Left renal pelvis (tissue), 4 donors: ENCODE results near the gene IL17B. TPM values are rescaled to one million over a fixed set of nuclear protein-coding genes. Genes with fewer than 3 reads are reported as not detected.

ENCODE experiments used
- DNase-seq, 4 donors: peaks; one replicate each; pipeline ENCODE4 v3.0.0-alpha.2; 2013; ENCODE audit warnings: low read depth in 4 of 4, low spot score in 3 of 4
- polyA plus RNA-seq, 4 donors: library from polyadenylated mRNA; unstranded; fragments of 120-200 nt; gene quantifications; one replicate each; pipeline ENCODE4 v1.2.1, GENCODE V29; 2013; ENCODE audit not compliant: insufficient read length in 4 of 4

Gene IL17B
- polyA plus RNA-seq, 4 donors = 0.52 to 1.7 (median 1.4) TPM

DNA sequence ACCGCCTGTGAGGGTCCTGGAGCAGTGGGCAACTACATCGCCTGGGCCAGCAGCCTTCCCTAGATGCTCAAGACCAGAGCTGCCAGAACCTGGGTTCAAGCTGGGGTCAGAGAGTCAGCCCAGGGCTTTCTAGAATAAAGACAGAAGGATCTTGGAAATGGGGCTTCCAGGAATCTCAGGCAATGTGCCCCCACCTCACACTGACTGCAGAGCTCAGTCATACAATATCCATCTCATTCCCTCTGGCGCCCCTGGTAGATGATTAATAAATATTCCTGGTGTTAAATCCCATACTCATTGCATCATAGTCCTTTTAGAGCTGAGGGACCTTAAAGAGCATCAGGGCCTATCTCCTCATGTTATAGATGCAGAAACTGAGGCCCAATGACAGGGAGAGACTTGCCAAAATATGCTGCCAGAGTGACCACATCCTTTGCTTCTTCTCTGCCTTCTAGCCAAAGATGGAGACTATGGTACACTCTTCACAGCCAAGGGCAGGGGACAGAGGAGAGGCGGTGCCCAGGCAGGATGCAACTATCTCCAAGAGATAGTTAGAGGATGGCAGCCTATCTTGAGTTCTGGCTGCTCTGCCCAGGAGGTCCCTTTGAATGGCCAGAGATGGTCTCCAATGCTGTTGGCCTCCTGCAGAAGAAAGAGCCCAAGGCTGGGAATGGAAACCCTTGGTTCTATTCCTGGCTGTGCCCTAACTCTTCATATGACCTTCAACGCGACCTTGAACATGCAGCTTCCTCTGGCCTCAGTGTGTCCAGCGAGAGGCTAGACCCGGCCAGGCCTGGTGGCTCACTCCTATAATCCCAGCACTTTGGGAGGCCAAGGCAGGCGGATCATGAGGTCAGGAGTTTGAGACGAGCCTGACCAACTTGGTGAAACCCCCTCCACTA lies 36.2 kb upstream of the IL17B start:
- no peak for DNase-seq

DNA sequence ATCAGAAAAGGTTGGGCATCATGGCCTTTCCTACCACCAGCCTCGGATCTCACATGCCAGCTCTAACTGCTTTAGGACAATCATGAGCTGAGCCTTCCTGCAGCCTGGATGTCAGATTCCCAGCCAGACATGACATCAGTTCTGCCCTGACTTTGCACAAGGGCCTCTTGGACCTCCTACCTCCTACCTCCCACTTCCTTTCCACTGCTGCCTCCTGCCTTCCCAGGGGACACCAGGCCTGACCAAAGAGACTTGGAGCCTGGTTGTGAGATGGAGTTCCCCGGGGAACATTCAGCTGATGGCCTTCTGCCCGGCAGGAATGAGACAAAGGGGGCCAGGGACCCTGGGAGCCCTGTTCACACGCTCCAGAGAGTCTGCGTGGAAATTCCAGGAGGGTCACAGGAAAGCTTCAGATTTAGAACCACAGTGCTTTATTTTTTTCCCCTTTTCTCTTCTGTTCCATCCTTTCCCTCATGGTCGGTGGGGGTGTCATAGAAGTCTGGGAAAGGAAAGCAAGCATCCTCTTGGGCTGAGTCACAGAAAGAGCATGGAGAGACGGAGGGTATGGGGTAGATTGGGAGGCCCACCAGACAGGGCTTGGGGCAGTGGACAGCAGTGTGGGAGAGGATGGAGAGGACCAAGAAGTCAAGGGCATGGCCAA lies 35.4 kb upstream of the IL17B start:
- no peak for DNase-seq

- no peak for DNase-seq
Measured at GRCh38 chr5:149413477-149414210, 34.6 kb upstream of the IL17B start.

DNA sequence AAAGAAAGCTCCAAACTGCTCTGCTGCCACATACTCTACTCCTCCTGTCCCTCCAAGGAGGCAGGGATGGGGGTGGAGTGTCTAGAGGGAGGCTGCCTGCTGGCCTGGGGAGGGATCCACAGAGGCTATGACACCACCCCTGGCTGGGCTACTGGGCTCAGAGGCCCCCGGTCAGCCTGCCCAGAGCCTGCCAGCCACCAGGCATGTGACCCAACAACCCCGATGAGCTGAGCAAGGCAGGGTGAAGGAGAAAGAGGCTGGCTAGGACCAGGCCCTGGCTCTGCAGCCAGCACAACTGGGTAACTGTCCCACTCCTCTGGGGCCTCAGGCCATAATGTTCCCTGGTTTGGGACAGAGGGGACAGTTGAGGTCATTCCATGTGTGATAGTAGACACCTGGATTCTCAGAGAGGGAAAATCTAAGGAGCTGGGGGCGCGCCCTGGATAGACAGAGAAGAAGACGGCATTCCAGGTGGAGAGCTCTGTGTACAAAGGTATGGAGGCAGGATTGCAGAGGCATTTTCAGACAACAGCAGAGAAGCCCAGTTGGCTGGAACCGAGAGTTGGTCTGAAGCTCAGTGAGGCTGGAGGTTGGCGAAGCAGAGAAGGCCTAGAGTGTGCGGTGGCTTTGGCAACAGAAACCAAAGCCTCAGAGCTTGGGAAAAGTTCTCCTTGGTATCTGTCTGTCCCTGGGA lies 33.8 kb upstream of the IL17B start:
- DNase-seq = no peak

- DNase-seq = no peak
Measured at GRCh38 chr5:149411738-149412519, 32.8 kb upstream of the IL17B start.

DNA sequence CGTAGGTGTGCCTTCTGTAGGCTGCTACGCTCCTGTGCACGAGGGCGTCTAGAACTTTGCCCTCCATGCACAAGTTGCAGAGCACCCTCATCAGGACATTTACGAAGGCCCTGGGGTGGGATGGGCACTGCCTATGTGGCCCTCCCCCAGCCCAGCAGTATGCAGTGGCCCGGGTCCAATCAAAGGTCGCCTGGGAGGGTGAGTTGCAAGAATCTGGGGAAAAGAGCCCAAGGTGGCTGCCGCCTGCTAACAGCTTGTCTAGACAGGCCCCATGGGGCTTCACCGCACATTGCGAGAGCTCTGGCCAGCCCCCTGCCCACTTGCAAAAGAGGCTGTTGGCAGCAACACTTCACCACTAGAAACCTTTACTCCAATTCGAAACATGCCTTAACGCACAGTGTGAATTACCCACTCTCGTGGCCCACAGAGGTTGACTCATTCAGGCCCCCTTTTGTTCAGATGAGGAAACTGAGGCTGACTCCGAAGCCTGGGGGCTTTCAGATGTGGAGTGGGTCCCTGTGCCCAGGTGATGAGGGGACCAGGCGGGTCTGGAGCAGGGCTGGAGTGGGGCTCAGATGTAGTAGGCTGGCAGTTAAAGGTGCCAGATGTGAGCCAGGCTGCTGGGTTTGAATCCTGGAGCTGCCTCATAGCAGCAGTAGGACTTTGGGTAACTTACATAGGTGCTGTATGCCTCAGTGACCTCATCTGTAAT lies 31.8 kb upstream of the IL17B start:
- no peak for DNase-seq

DNA sequence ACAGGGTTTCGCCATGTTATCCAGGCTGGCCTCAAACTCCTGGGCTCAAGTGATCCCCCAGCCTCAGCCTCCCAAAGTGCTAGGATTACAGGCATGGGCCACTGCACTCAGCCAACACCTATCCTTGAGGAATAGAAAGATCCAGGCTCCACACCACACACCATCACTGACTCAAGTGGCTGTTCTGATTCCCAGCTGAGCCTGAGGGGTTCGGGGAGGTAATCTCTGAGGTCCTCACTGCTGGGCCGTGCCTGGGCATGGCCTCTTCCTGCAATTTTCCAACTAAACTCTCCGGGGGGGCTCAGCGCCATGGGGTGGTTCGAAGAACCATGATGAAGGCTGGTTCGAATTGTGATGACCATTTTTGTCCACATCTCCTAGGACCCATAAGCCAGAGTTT lies 31.0 kb upstream of the IL17B start:
- DNase-seq = no peak

DNA sequence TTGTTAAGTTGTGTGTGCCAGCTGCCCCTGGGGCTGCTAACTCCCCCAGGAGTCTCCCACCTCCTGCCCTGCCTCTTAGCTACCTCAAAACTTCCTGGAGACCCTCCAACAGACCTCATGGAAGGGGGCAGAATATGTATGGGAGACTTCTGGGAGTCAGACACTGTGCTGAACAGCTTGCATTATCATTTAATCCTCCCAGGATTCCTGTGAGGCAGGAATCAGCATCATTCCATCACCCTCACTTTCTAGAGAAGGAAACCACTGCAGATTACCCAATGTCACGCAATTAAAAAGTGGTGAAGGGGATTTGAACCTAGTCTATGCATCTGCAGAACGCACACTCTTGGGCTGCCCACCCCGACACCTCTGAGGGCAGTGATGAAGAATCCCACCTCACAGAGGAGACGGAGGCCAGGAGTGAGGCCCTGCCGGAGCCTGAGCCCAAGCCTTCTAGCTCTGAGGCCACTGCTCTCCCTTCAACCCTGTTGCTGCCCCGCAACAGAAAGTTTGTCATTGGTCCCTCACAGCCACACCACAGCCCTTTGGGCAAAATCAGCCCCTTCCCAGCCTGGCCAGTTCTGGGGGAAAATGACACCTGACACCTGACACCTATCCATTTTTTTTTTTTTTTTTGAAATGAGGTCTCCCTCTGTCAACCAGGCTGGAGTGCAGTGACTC lies 30.3 kb upstream of the IL17B start:
- no peak for DNase-seq

- DNase-seq = no peak
Measured at GRCh38 chr5:149408252-149409099, 29.4 kb upstream of the IL17B start.

GRCh38 chr5:149407323-149408251 lies 28.5 kb upstream of the IL17B start:
- no peak for DNase-seq

DNA sequence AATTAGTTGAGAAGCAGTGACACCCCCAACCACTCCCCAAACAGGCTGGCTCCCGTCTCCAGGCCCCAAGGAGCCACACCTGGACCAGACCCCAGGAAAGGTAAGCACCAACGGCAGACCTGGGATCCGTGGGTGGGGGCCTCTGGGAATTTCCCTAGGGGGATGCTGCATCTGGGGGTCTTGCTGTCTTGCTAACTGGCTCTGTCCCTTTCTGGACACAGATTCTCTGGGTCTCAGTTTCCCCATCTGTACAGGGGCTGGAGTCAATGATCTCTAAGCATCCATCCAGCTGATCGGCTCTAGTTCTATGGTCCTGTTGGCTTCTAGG lies 27.9 kb upstream of the IL17B start:
- DNase-seq = no peak

- DNase-seq = peak in 2 of 4 donors; percentile 46 to 53
Measured at GRCh38 chr5:149406203-149406978, 27.3 kb upstream of the IL17B start.

DNA sequence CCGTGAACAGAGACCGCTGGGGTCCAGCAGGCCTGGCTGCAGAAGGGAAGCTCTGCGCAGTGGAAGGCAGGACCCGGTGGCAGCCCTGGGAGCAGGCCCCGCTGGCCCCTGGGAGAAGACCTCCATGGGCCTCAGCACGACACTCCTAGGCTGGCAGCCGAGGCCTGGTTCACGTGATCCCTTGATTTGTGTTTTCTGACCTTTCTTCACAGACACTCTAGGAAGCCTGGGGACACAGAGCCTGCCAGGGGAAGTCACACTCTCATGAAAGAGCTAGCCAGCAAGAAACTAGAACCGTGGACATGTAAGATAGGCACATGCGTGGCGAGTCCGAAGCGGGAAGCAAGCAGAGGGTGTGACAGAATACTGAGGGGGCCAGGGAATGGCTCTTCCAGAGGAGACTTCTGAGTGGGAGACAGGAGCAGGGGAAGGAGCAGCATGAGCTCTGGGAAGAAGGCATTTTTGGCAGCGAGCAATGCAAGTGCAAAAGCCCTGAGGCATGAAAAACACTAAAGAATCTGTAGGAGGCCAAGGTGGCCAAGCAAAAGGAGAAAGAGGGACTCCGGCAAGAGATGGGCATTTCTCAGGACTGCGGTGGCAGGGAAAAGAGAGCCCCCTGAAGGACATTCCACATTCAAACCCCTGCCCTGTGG lies 26.6 kb upstream of the IL17B start:
- DNase-seq = no peak

GRCh38 chr5:149404746-149405549 lies 25.9 kb upstream of the IL17B start:
- DNase-seq = no peak
